DOHH2 (cell line): ENCODE data around the gene GPR107.

Experiments
- H3F3A ChIP-seq: fragments of 200-600 bp; sonication (generic), shearing (Covaris generic); 2 replicates; pipeline ENCODE4 v1.6.0; 2016; ENCODE audit warnings: antibody characterized with exemption, mild to moderate bottlenecking; ENCODE audit not compliant: control insufficient read depth, insufficient read depth
- H3K27ac ChIP-seq: fragments of 200-600 bp; sonication (generic); 2 replicates; pipeline ENCODE4 v1.5.1; 2014; ENCODE audit warnings: low read depth, mild to moderate bottlenecking, low read length, moderate library complexity
- H3K27me3 ChIP-seq: fragments of 200-600 bp; sonication (generic); 2 replicates; pipeline ENCODE4 v1.6.1; 2014; ENCODE audit warnings: mild to moderate bottlenecking, low read length, mixed read lengths; ENCODE audit not compliant: control insufficient read depth
- H3K36me3 ChIP-seq: fragments of 200-600 bp; sonication (generic); 2 replicates; pipeline ENCODE4 v1.6.1; 2014; ENCODE audit warnings: mild to moderate bottlenecking, low read length, moderate library complexity, mixed read lengths; ENCODE audit not compliant: control insufficient read depth
- H3K4me1 ChIP-seq: fragments of 200-600 bp; sonication (generic); 2 replicates; pipeline ENCODE4 v1.6.1; 2014; ENCODE audit warnings: mild to moderate bottlenecking, low read length, mixed read lengths; ENCODE audit not compliant: control insufficient read depth
- H3K4me2 ChIP-seq: fragments of 200-600 bp; sonication (generic); 2 replicates; pipeline ENCODE4 v1.6.0; 2014; ENCODE audit warnings: mild to moderate bottlenecking, low read length, moderate library complexity
- H3K4me3 ChIP-seq: fragments of 200-600 bp; sonication (generic); 2 replicates; pipeline ENCODE4 v1.5.1; 2014; ENCODE audit warnings: mild to moderate bottlenecking, low read length, mixed read lengths
- H3K79me2 ChIP-seq: fragments of 200-600 bp; sonication (generic); 2 replicates; pipeline ENCODE4 v1.6.1; 2014; ENCODE audit warnings: mild to moderate bottlenecking, low read length, mixed read lengths; ENCODE audit not compliant: control insufficient read depth
- H3K9me2 ChIP-seq: fragments of 200-600 bp; sonication (generic); replicated peaks from 2 replicates; pipeline ENCODE4 v1.6.1; 2014; ENCODE audit warnings: mild to moderate bottlenecking, low read length, mixed read lengths; ENCODE audit not compliant: control insufficient read depth
- H3K9me3 ChIP-seq: fragments of 200-600 bp; sonication (generic); 2 replicates; pipeline ENCODE4 v1.6.1; 2014; ENCODE audit warnings: antibody characterized with exemption, low read length, mixed read lengths; ENCODE audit not compliant: control insufficient read depth, insufficient read depth
- H4K20me1 ChIP-seq: fragments of 200-600 bp; sonication (generic); 2 replicates; pipeline ENCODE4 v1.6.0; 2014; ENCODE audit warnings: low read depth, mild to moderate bottlenecking, antibody characterized with exemption, low read length, moderate library complexity; ENCODE audit not compliant: control insufficient read depth, insufficient read depth
- CTCF ChIP-seq: fragments of 200-600 bp; sonication (generic); IDR thresholded peaks from one replicate; pipeline ENCODE4 v1.5.1; 2014; ENCODE audit warnings: antibody characterized with exemption, mild to moderate bottlenecking, low read depth, low read length; ENCODE audit not compliant: poor library complexity, severe bottlenecking
- EZH2phosphoT487 ChIP-seq: fragments of 200-600 bp; sonication (generic); IDR thresholded peaks from 2 replicates; pipeline ENCODE4 v1.6.1; 2017; ENCODE audit warnings: borderline replicate concordance, mild to moderate bottlenecking, antibody characterized with exemption, low read length, moderate library complexity, mixed read lengths

The GPR107 gene

GRCh38 chr9:130039528-130040147 lies 14.1 kb upstream of the GPR107 start:
- Histone ChIP-seq H3K4me2 (peak overlapping the region; percentile 76), H3F3A (peaks cover 41% of the 10 kb centered on the region), H3K27me3 (no peaks in the 10 kb centered on the region), H3K4me1 (peaks cover 69% of the 10 kb centered on the region), H3K9me3 (no peaks in the 10 kb centered on the region), H3K4me3 (peak overlapping the region; percentile 81), H3K79me2 (peaks cover 90% of the 10 kb centered on the region), H4K20me1 (peaks cover 13% of the 10 kb centered on the region), H3K9me2 (no peaks in the 10 kb centered on the region), H3K27ac (peak overlapping the region; percentile 96), H3K36me3 (peaks cover 35% of the 10 kb centered on the region)
- TF ChIP-seq EZH2phosphoT487 (no peak), CTCF (no peak)

- Histone ChIP-seq H3F3A (peaks cover 52% of the 10 kb centered on the region), H3K4me1 (peaks cover 68% of the 10 kb centered on the region), H3K27me3 (no peaks in the 10 kb centered on the region), H4K20me1 (0 out of 2 replicates have a peak, but pooled peaks cover 3% of the 10 kb centered on the region), H3K4me3 (peak overlapping the region; percentile 81), H3K27ac (peak overlapping the region; percentile 96), H3K9me3 (no peaks in the 10 kb centered on the region), H3K4me2 (peak overlapping the region; percentile 76), H3K9me2 (no peaks in the 10 kb centered on the region), H3K79me2 (peaks cover 75% of the 10 kb centered on the region), H3K36me3 (peaks cover 26% of the 10 kb centered on the region)
- no peak for TF ChIP-seq CTCF
- no peak for TF ChIP-seq EZH2phosphoT487
These were observed 12.6 kb upstream of the GPR107 start for GRCh38 chr9:130040984-130041647.

GRCh38 chr9:130041648-130042405 lies 11.9 kb upstream of the GPR107 start:
- Histone ChIP-seq H4K20me1 (0 out of 2 replicates have a peak, but pooled peaks cover 3% of the 10 kb centered on the region), H3K4me1 (peaks cover 63% of the 10 kb centered on the region), H3F3A (peaks cover 51% of the 10 kb centered on the region), H3K36me3 (peaks cover 23% of the 10 kb centered on the region), H3K79me2 (peaks cover 68% of the 10 kb centered on the region), H3K9me2 (no peaks in the 10 kb centered on the region), H3K27me3 (no peaks in the 10 kb centered on the region), H3K9me3 (no peaks in the 10 kb centered on the region), H3K4me2 (peak overlapping the region; percentile 76), H3K27ac (peak overlapping the region; percentile 96), H3K4me3 (peak overlapping the region; percentile 81)
- no peak for TF ChIP-seq EZH2phosphoT487
- no peak for TF ChIP-seq CTCF
